Activated CD8-positive, alpha-beta memory T cell treated with anti-CD3 and anti-CD28 coated beads for 36 hours (primary cell): ENCODE measurements around the gene DNAAF3. TPM values are rescaled to one million over a fixed set of nuclear protein-coding genes. Genes with fewer than 3 reads are reported as not detected.

Experiments used
- CTCF ChIA-PET: fragments of 350-600 bp; sonication (Branson Sonifier 250); formaldehyde crosslinking; loops from one replicate; lab custom pipeline; 2021; ENCODE audit warnings: antibody characterized with exemption; lab: Charles Lee
- POLR2A ChIA-PET: fragments of 350-600 bp; sonication (Branson Sonifier 250); formaldehyde crosslinking; loops from one replicate; lab custom pipeline; 2021; ENCODE audit warnings: antibody characterized with exemption; lab: Charles Lee
- total RNA-seq, 2 experiments: library from RNA; stranded (reverse); gene quantifications; one replicate each; pipeline ENCODE4 v1.2.3, GENCODE V29; 2021

The DNAAF3 gene
- total RNA-seq, 2 experiments from 2014 or later, result not detected

DNA sequence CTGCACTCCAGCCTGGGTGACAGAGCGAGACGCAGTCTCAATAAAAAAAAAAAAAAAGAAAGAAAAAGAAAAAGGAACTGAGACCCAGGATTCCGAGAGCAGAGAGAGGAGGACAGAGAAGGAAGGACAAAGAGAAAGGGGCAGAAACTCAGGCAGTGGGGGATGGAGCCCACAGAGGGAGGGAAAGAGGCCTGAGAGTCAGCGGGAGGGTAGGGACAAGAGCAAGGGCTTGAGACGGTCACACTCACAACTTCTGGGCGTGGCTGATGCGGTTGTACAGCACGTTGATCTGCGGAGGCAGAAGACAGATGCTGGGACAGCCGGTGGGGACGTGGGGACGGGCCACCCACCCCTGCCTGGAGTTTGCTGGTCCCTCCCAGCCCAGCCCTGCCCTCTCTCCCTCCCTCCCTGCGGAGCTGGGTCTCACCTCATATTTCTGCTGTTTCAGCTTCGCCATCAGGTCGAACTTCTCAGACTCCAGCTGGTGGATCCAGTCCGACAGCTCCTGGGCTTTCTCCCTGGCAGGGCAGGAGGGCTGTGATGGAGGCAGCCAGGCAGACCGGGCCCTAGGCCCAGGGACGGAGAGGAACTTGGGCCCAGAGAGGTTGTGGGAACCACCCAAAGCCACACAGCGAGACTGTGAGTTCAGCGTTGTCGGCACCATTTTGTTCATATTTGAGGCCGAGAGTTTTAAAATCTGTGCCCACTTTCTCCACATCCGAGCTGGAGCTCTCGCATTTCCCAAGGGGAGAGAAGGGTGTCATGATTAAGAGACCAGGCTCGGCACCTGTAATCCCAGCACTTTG lies 32.6 kb downstream of the DNAAF3 start:
- CTCF ChIA-PET, result no interaction called here
- POLR2A ChIA-PET, result no interaction called here

DNA sequence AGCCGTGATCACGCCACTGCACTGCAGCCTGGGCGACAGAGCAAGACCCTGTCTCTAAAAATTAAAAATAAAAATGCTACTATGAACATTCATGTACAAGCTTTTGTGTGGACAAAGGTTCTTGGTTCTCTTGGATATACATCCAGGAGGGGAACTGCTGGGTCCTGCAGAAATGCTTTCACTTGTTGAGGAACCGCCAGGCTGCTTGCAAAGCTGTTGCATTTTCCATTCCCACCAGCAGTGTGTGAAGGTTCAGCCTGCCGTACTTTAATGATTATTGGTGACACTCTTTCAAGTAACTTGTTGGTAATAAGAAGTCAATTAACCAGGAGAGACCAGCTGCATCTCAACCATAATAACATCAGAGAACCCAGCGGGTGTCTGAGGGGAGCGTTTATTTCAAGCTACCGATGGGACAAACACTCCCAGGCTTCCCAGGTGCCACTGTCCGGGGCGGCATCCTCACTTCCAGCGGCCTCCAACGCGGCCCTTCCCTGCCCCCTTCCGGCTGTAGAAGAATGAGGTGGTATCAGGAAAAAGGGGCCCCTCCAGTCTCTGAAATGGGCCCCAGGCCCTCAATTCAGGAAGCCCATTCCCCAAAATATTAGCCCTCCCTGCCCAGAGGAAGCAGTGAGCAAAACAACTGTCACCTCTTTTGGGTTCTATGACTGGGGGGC lies 33.8 kb downstream of the DNAAF3 start:
- ChIA-PET POLR2A (interaction anchor here (0.7 kb wide), 1 partner anchor 102 kb away, joined by 8 read pairs; no protein-coding TSS in a partner anchor), CTCF (interaction anchor here (0.7 kb wide), 2 partner anchors 44 to 129 kb away, joined by 4 read pairs; no protein-coding TSS in a partner anchor)

DNA sequence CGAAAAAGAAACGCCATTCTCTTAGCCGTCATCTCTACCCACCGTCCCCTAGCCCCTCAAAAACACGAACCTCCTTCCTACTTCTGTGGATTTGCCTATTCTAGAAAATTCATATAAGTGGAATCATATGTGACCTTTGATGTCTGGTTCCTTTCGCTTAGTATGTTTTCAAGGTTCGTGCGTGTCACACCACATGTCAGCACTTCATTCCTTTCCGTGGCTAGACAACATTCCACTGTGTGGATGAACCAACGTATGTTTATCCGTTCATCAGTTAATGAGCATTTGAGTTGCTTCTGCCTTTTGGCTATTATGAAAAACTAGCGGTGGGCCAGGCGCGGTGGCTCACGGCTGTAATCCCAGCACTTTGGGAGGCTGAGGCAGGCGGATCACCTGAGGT lies 35.0 kb downstream of the DNAAF3 start:
- CTCF ChIA-PET, result interaction anchor here (0.7 kb wide), 1 partner anchor 43 kb away, joined by 4 read pairs; no protein-coding TSS in a partner anchor
- POLR2A ChIA-PET, result interaction anchor here (0.7 kb wide), 1 partner anchor 103 kb away, joined by 8 read pairs; no protein-coding TSS in a partner anchor

DNA sequence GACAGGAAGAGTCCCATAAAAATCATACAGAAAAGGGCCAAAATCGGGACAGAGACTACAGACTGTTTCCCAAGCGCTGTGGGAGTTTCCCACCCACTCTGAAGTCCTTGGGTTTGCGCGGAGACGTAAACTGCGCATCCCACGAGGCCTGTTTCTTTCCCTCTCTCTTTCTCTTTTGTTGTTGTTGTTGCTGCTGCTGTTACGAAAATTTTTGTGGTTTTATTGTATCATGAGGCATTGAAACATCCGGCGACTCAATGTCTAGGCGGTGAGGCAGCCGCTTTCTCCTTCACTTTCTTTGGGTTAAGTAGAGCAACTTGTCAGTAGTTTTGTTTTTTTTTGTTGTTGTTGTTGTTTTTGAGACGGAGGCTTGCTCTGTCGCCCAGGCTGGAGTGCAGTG lies 47.4 kb downstream of the DNAAF3 start:
- POLR2A ChIA-PET, result no interaction called here
- CTCF ChIA-PET, result interaction anchor here (0.5 to 0.6 kb wide), 2 partner anchors 350 to 512 kb away, joined by 3 to 4 read pairs; no protein-coding TSS in a partner anchor

DNA sequence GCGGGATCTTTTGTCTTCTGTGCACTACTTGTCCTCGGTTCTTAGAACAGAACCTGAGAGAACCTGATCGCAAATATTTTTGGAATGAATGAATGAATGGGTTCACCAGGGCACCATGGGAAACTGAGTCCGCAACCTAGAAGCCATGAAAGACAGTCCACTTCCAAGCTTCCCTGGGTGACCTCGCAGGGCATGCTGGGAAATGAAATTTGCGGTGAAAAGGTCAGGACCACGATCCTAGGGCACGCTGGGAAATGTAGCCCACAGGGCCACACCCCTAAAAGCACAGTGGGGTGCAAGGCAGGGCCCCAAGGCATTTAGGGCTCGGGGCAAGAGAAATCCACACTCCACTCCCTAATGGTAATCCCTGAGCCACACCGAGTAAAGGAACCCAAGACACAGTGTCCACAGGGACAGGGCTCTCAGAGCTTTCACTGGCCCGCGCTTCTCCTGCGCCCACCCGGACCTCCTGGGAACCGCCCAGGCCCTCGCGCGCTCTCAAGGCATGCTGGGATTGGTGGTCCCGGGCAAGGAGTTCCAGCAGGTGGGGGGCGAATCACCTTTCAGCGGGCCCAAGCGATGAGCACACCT lies 47.9 kb downstream of the DNAAF3 start:
- ChIA-PET POLR2A (interaction anchor here (1.1 kb wide), 1 partner anchor 56 kb away, joined by 4 read pairs; the partner anchor contains the start of gene RDH13), CTCF (interaction anchor here (0.5 to 1.3 kb wide), 3 partner anchors 28 to 513 kb away, joined by 3 to 4 read pairs (median 3); no protein-coding TSS in a partner anchor)

DNA sequence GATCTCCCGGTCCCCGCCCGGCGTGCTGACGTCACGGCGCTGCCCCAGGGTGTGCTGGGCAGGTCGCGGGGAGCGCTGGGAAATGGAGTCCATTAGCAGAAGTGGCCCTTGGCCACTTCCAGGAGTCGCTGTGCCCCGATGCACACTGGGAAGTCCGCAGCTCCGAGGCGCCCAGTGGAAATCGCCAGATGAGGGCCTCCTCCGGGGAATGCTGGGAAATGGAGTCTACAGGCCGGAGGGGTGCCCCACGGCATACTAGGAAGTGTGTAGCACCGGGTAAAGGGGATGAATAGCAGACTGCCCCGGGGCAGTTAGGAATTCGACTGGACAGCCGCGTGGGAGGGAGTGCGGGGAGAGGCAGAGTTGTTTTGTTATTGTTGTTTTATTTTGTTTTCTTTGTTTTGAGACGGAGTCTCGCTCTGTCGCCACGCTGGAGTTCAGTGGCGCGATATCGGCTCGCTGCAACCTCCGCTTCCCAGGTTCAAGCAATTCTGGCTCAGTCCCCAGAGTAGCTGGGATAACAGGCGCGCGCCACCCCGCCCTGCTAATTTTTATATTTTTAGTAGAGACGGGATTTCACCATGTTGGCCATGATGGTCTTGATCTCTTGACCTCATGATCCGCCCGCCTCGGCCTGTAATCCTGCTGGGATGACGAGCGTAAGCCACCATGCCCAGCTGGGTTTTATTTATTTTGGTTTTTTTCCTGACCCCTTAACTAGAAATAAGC lies 48.6 kb downstream of the DNAAF3 start:
- ChIA-PET POLR2A (interaction anchor here (0.6 to 1.1 kb wide), 3 partner anchors 24 to 537 kb away, joined by 3 to 7 read pairs (median 4); partner anchors contain the start of genes RDH13 and U2AF2), CTCF (interaction anchor here (0.8 to 1.3 kb wide), 3 partner anchors 29 to 386 kb away, joined by 3 read pairs; no protein-coding TSS in a partner anchor)

DNA sequence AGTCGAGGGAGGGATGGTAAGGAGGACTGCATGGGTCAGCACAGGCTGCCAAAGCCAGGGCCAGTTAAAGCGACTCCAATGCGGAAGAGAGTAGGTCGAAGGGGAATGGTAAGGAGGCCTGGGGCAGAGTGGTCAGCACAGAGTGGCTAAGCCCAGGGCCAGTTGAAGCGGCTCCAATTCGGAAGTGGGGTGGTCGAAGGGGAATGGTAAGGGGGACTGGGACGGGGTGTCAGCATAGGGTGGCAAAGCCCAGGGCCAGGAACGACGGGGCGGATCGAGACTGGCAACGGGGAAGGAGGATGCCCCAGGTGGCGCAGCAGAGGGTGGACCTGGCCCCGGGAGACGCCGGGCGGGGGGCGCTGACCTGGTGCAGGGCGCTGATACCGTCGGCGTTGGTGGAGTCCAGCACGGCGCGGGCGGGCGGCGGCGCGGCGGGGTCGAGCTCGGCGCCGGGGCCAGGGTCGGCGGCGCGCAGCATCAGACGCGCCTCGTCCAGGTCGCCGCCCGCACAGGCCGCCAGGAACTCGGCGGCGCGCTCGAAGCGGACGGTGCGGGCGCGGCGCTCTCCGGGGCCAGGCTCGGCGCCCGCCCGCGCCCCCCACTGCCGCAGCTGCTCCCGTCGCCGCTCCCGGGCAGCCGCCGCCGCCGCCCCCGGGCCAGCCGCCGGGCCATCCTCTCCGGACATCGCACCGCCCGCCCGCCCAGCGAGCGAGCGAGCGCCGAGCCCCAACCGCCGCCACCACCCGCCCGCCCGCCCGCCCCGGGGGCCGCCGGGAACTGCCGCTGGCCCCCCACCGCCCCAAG lies 49.4 kb downstream of the DNAAF3 start, which contains the start of gene PPP1R12C:
Gene PPP1R12C, minus strand, starts transcription at position 779 of the 804 bp plus-strand sequence. Its CDS starts 94 bp downstream, at position 685.
- CTCF ChIA-PET, result interaction anchor here (0.7 to 1.5 kb wide), 5 partner anchors 29 to 387 kb away, joined by 3 to 4 read pairs (median 3); partner anchors contain the start of gene ZNF628
- POLR2A ChIA-PET, result interaction anchor here (0.6 to 1.1 kb wide), 4 partner anchors 24 to 538 kb away, joined by 3 to 7 read pairs (median 4); partner anchors contain the start of genes RDH13 and U2AF2

DNA sequence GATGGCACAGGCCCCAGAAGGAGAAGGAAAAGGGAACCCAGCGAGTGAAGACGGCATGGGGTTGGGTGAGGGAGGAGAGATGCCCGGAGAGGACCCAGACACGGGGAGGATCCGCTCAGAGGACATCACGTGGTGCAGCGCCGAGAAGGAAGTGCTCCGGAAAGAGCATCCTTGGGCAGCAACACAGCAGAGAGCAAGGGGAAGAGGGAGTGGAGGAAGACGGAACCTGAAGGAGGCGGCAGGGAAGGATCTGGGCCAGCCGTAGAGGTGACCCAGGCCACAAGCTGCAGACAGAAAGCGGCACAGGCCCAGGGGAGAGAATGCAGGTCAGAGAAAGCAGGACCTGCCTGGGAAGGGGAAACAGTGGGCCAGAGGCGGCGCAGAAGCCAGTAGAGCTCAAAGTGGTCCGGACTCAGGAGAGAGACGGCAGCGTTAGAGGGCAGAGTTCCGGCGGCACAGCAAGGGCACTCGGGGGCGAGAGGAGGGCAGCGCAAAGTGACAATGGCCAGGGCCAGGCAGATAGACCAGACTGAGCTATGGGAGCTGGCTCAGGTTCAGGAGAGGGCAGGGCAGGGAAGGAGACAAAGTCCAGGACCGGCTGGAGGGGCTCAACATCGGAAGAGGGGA lies 50.1 kb downstream of the DNAAF3 start:
- ChIA-PET POLR2A (interaction anchor here (1.1 kb wide), 1 partner anchor 34 kb away, joined by 3 read pairs; no protein-coding TSS in a partner anchor), CTCF (interaction anchor here (0.7 to 1.5 kb wide), 2 partner anchors 104 to 360 kb away, joined by 3 to 4 read pairs; partner anchors contain the start of gene ZNF628)

DNA sequence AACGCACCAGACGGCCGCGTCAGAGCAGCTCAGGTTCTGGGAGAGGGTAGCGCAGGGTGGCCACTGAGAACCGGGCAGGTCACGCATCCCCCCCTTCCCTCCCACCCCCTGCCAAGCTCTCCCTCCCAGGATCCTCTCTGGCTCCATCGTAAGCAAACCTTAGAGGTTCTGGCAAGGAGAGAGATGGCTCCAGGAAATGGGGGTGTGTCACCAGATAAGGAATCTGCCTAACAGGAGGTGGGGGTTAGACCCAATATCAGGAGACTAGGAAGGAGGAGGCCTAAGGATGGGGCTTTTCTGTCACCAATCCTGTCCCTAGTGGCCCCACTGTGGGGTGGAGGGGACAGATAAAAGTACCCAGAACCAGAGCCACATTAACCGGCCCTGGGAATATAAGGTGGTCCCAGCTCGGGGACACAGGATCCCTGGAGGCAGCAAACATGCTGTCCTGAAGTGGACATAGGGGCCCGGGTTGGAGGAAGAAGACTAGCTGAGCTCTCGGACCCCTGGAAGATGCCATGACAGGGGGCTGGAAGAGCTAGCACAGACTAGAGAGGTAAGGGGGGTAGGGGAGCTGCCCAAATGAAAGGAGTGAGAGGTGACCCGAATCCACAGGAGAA lies 50.9 kb downstream of the DNAAF3 start:
- ChIA-PET CTCF (interaction anchor here (1.5 kb wide), 1 partner anchor 361 kb away, joined by 3 read pairs; the partner anchor contains the start of gene ZNF628), POLR2A (no interaction called here)

DNA sequence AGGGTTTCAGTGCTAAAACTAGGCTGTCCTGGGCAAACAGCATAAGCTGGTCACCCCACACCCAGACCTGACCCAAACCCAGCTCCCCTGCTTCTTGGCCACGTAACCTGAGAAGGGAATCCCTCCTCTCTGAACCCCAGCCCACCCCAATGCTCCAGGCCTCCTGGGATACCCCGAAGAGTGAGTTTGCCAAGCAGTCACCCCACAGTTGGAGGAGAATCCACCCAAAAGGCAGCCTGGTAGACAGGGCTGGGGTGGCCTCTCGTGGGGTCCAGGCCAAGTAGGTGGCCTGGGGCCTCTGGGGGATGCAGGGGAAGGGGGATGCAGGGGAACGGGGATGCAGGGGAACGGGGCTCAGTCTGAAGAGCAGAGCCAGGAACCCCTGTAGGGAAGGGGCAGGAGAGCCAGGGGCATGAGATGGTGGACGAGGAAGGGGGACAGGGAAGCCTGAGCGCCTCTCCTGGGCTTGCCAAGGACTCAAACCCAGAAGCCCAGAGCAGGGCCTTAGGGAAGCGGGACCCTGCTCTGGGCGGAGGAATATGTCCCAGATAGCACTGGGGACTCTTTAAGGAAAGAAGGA lies 51.8 kb downstream of the DNAAF3 start:
- ChIA-PET CTCF (no interaction called here), POLR2A (no interaction called here)

DNA sequence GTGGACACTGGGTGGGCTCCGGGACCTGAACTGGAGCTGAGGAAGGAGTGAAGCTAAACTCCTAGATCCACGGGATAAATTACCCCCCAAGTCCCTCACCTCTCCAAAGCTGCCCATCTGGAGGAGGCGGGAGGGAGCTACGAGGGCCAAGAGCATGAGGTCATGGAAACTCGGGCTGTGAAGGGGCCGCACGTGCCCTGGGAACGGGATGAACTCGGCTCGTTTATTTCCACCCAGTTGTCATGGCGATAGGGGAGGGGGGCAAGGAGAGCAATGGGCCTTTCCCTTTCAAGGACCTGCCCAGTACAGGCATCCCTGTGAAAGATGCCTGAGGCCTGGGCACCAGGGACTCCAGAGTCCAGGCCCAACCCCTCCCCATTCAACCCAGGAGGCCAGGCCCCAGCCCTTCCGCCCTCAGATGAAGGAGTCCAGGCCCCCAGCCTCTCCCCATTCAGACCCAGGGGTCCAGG lies 52.8 kb downstream of the DNAAF3 start:
- ChIA-PET CTCF (no interaction called here), POLR2A (no interaction called here)

DNA sequence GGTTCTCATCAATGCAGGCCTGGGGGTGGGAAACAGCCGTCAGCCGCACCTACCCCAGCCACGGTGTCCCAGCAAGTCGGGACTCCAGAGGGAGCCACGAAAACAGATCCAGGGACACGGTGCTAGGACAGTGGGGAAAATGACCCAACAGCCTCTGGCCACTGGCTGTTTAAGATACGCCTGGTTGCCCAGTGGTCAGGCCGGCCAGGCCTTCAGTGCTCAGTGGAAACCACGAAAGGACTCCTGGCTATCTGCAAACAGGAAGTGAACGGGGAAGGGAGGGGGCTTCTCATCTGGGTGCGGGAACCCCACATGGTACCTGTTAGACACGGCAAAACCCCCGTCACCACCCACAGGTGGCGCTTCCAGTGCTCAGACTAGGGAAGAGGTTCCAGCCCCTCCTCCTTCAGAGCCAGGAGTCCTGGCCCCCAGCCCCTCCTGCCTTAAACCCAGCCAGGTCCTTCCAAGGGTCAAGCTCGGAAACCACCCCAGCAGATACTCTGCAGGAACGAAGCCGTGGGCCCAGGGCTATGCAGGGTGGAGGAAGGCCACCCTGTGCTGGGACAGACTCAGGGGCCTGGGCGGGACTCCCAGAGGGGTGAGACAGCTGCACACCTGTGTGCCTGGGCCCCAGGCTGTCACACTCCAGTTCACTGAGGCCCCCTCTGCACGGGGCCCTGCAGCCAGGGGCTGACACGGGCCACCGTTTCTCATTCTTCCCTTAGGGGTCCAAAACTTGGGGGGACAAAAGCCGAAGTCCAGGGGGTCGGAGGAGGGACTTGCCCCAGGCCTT lies 53.4 kb downstream of the DNAAF3 start:
- CTCF ChIA-PET, result no interaction called here
- POLR2A ChIA-PET, result no interaction called here

DNA sequence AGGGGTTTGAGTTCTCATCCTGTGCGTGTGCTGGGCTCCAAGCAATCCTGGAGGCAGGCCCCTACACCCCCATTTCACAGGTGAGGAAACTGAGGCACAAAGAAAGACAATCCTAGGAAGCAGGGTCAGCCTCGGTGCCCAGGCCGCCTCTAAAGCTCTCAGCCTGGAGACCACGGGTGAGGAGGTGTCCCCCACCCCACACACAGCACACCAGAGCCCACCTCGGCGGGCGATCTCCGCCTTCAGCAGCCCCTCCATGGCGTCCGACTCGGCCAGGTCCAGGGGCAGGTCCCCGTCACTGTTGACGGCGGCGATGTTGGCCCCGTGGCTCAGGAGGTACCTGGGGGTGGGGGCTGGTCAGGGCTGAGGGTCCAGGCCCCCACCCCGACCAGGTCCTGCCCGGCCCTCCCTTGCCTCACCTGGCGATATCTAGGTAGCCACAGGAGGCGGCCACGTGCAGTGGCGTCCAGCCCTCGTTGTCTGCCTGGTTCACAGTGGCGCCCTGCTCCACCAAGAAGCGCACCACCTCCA lies 54.1 kb downstream of the DNAAF3 start:
- ChIA-PET POLR2A (no interaction called here), CTCF (no interaction called here)

DNA sequence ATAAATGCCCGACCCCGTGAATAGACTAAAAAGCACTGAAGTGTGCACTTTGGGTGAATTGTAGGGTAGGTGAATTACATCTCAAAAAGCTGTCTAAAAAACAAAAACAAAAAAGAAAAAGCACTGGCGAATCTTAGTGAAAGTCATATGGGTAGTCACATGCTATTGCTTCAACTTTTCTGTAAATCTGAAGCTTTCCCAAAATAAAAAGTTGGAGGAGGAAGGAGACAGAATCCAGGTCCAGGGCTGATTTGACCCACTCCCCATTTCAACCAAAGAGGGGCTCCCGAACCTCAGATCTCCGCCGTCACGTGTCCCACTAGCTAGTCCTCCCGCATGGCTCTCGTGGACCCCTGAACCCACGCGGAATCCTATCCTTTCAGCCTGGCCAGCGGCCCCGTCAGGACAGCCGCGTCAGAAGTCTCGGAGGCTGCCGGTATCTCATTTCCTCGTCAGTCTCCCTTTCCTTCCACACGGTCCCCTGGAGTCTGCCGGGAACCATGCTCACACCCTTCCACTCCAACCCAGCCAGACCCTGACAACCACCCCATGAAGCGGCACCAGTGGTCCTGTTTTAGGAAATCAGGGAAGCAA lies 55.1 kb downstream of the DNAAF3 start:
- POLR2A ChIA-PET, result interaction anchor here (0.6 kb wide), 1 partner anchor 542 kb away, joined by 9 read pairs; no protein-coding TSS in a partner anchor

More for the DNA sequence above, 55.1 kb downstream of the DNAAF3 start:
- CTCF ChIA-PET, result no interaction called here
